Karpas-422 (cell line): ENCODE data around the gene XRCC3. TPM values are rescaled to one million over a fixed set of nuclear protein-coding genes. Genes with fewer than 3 reads are reported as not detected.

Experiments
- DNase-seq: peaks from one replicate; pipeline ENCODE4 v3.0.0-alpha.2; 2015
- H2AFZ ChIP-seq: fragments of 200-600 bp; sonication (generic); 2 replicates; pipeline ENCODE4 v1.6.1; 2014; ENCODE audit warnings: antibody characterized with exemption, low read length, mixed read lengths
- H3K27ac ChIP-seq: fragments of 200-600 bp; sonication (generic); 2 replicates; pipeline ENCODE4 v1.5.1; 2014; ENCODE audit warnings: mild to moderate bottlenecking, low read length, moderate library complexity
- H3K27me3 ChIP-seq: fragments of 200-600 bp; sonication (generic); 2 replicates; pipeline ENCODE4 v1.6.1; 2014; ENCODE audit warnings: low read length, mixed read lengths
- H3K36me3 ChIP-seq: fragments of 200-600 bp; sonication (generic); 2 replicates; pipeline ENCODE4 v1.6.1; 2014; ENCODE audit warnings: low read length, mixed read lengths; ENCODE audit not compliant: insufficient read depth
- H3K4me1 ChIP-seq: fragments of 200-600 bp; sonication (generic); 2 replicates; pipeline ENCODE4 v1.6.1; 2014; ENCODE audit warnings: mild to moderate bottlenecking, low read length, mixed read lengths
- H3K4me2 ChIP-seq: fragments of 200-600 bp; sonication (generic); 2 replicates; pipeline ENCODE4 v1.6.1; 2014; ENCODE audit warnings: low read length, low read depth, mild to moderate bottlenecking; ENCODE audit not compliant: poor library complexity, severe bottlenecking
- H3K4me3 ChIP-seq: fragments of 200-600 bp; sonication (generic); 2 replicates; pipeline ENCODE4 v1.5.1; 2014; ENCODE audit warnings: mild to moderate bottlenecking, antibody characterized with exemption, low read length, mixed read lengths
- H3K79me2 ChIP-seq: fragments of 200-600 bp; sonication (generic); 2 replicates; pipeline ENCODE4 v1.6.1; 2014; ENCODE audit warnings: mild to moderate bottlenecking, low read length, mixed read lengths
- H3K9ac ChIP-seq: fragments of 200-600 bp; sonication (generic); 2 replicates; pipeline ENCODE4 v1.6.0; 2014; ENCODE audit warnings: low read length
- H3K9me2 ChIP-seq: fragments of 200-600 bp; sonication (generic), shearing (Covaris generic); replicated peaks from 2 replicates; pipeline ENCODE4 v1.6.0; 2014; ENCODE audit warnings: mild to moderate bottlenecking, low read length, moderate library complexity; ENCODE audit not compliant: insufficient read depth
- H3K9me3 ChIP-seq: fragments of 300-700, 200-600 bp; sonication (generic); 2 replicates; pipeline ENCODE4 v1.6.1; 2014; ENCODE audit warnings: low read length, mixed read lengths
- H4K20me1 ChIP-seq: fragments of 200-600 bp; sonication (generic); 2 replicates; pipeline ENCODE4 v1.6.1; 2014; ENCODE audit warnings: mild to moderate bottlenecking, antibody characterized with exemption, low read length, low read depth; ENCODE audit not compliant: insufficient read depth
- total RNA-seq: library from RNA; depleted of rRNA; stranded (reverse); fragments of >200 nt; shearing (Covaris generic); gene quantifications from 2 replicates; pipeline ENCODE4 v1.2.3, GENCODE V29; 2014; ENCODE audit warnings: low replicate concordance; rRNA removed

Gene XRCC3
- 36.7 and 70.5 TPM in 2 replicates for total RNA-seq

DNA sequence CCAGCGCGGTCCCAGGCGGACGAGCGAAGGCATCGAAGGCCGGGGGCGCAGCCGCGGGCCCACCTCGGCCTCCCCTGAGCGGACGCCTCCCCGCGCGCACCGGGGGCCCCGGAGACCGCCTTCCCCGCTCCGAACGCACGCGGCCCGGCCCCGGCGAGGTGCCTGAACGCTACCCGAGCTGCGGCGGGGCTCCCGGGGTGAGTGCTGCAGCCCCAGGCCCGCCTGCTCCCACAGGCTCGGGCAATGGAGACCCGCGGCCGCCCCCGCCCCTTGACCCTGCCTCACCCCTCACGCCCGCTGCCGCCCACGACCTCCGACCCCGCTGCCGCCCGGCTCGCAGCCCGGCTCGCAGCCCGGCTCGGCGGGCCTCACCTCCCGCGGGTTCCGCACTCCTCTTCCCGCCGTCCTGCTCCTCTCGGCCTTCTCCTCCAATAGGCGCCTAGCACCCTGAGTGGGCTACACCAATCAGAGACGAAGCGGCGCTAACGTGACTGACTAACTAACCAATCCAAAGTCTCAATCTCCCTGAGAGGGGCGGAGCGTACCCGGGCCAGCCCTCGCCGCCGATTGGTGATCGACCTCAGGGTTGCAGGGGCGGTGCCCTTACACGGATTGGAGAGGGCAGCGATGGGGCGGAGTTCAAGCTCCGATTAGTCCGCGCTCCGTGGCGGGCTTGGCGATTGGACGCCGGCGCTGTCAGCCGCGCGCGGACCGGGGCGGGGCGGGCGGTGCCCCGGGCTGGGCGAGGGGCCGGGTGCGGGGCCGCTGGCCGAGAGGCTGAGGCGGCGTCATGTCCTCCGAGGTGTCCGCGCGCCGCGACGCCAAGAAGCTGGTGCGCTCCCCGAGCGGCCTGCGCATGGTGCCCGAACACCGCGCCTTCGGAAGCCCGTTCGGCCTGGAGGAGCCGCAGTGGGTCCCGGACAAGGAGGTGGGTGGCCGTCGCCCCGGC, at the start of gene XRCC3, which contains the start of gene ZFYVE21:
TSS of gene XRCC3 (minus strand) at position 400 of the 949 bp plus-strand sequence. CDS start 4,364 bp downstream, outside the sequence.
TSS of gene ZFYVE21 (plus strand) at position 759 of the 949 bp plus-strand sequence. CDS start at position 791, 32 bp downstream.
- Histone ChIP-seq H3K9me2 (no peaks in the 10 kb centered on the region), H3K79me2 (peaks cover 89% of the 10 kb centered on the region), H3K36me3 (peaks cover 12% of the 10 kb centered on the region), H2AFZ (peak within 1 kb of the TSS; percentile 32; the same call in 1 of the 2 replicates), H3K27ac (peak within 1 kb of the TSS; percentile 71), H3K27me3 (no peaks in the 10 kb centered on the region), H3K9ac (peak within 1 kb of the TSS; percentile 93), H4K20me1 (peaks cover 9% of the 10 kb centered on the region; the same call in 1 of the 2 replicates), H3K4me3 (peak within 1 kb of the TSS; percentile 87), H3K4me2 (peak within 1 kb of the TSS; percentile 93), H3K4me1 (peaks cover 47% of the 10 kb centered on the region), H3K9me3 (no peaks in the 10 kb centered on the region)
- peak; percentile 100 for DNase-seq

DNA sequence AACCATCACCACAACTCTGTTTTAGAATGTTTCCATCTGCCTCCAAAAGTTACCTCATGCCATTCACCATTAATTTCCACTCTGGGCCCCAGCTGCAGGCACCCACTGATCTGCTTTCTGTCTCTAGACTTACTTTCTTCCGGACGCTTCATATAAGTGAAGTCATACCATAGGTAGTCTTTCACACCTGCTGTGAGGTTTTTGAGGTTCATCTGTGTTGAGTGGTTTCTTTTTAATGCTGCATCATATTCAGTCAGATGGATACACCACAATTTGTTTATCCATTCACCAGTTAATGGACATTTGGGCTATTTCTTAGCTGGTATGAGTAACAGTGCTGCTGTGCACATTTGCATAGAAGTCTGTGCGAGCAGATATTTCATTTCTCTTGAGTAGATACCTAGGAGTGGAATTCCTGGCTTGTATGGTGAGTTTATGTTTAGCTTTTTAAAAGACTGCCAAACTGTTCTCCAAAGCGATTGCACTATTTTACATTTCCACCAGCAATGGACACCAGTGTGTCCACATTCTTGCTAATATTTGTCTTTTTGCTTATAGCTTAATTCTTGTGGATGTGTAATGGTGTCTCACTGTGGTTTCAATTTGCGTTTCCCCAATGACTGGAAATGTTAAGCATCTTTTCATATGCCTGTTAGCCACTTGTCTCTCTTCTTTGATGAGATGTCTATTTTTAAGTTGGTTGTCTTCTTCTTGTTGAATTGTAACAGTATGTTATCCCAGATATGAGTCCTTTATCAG, 48.7 kb upstream of the XRCC3 start:
- Histone ChIP-seq H3K4me1 (peaks cover 20% of the 10 kb centered on the region), H2AFZ (peak overlapping the region; percentile 39; the same call in 1 of the 2 replicates), H3K27ac (no peak overlapping the region), H3K4me2 (peak overlapping the region; percentile 38), H3K4me3 (peak overlapping the region; percentile 23), H4K20me1 (no peaks in the 10 kb centered on the region), H3K9me2 (no peaks in the 10 kb centered on the region), H3K36me3 (no peaks in the 10 kb centered on the region), H3K79me2 (no peaks in the 10 kb centered on the region), H3K9ac (no peak overlapping the region), H3K9me3 (no peaks in the 10 kb centered on the region), H3K27me3 (no peaks in the 10 kb centered on the region)
- DNase-seq, result peak; percentile 57

DNA sequence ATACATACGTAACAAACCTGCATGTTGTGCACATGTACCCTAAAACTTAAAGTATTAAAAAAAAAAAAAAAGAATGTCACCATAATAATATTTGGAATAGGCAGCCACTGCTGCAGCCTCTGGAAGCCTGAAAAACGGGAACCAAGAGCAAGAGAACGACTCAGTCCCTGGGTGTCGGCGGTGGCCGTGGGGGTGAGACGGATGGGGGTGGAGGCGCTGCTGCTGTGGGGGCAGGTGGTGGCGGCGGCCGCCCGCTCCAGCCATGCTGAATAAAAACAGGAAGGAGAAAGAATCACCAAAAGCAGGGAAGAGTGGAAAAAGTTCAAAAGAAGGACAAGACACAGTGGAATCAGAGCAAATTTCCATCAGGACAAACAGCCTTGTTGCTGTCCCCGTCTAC, 47.3 kb upstream of the XRCC3 start:
- H3K9ac ChIP-seq, result no peak overlapping the region
- H3K9me2 ChIP-seq, result no peaks in the 10 kb centered on the region
- no peak overlapping the region for H2AFZ ChIP-seq
- H3K27me3 ChIP-seq, result no peaks in the 10 kb centered on the region
- no peaks in the 10 kb centered on the region for H3K36me3 ChIP-seq
- H3K4me3 ChIP-seq, result no peak overlapping the region
- H3K9me3 ChIP-seq, result no peaks in the 10 kb centered on the region
- no peak overlapping the region for H3K27ac ChIP-seq
- peaks cover 20% of the 10 kb centered on the region for H3K4me1 ChIP-seq
- no peak overlapping the region for H3K4me2 ChIP-seq
- no peak for DNase-seq
- H3K79me2 ChIP-seq, result no peaks in the 10 kb centered on the region
- H4K20me1 ChIP-seq, result no peaks in the 10 kb centered on the region

DNA sequence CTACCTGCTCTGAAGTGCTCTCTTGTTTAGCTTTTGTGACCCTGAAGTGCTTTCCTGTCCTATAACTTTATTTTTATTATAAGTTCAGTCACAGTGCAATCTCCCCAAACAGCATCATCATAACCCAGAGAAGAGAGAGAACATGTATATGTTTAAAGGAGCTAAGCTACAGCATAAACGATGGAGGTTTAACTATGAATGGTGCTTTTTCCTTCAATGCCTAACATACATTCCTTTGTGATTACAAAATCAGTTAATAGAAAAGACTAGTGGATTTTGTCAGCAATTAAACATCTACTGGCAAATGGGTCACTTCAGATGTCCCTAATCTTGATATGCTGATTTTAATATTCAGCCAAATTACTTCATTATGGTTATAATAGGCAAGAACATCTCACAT, 46.8 kb upstream of the XRCC3 start:
- Histone ChIP-seq H3K79me2 (no peaks in the 10 kb centered on the region), H3K4me1 (peaks cover 20% of the 10 kb centered on the region), H3K9me3 (no peaks in the 10 kb centered on the region), H3K27me3 (no peaks in the 10 kb centered on the region), H3K4me2 (no peak overlapping the region), H3K4me3 (no peak overlapping the region), H3K9me2 (no peaks in the 10 kb centered on the region), H4K20me1 (no peaks in the 10 kb centered on the region), H2AFZ (no peak overlapping the region), H3K36me3 (no peaks in the 10 kb centered on the region), H3K9ac (no peak overlapping the region), H3K27ac (no peak overlapping the region)
- no peak for DNase-seq

DNA sequence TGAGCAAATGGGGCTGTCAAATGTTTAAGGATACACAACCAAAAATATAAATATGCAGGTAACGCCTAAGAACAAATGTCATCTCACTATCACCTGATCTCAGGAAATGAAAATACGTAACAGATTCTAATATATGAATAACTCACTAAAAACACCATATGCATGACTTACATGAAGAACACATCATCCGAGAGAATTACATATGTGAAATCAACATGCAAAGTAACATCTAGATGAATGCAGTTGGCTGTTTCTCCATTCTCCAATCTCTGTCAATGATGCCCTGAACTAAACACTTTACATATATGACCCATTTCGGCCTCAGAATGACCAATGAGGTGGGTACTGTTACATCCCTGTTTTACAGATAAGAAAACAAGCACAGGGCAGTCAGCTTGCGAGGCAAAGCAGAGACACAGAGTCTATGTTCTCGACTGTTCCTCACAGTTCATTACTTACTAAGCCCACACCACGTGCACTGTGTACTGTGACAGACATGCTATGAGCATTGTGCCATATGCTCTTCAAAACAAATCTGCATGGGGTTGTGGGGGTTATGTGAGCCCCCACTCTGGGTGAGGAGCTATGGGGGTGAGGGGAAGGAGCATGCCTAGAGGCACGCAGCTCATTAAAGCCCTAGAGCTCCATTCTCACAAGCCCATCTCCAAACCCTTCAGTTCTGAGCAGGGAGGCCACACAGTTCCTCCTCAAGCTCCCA, 43.0 kb upstream of the XRCC3 start:
- H2AFZ ChIP-seq, result no peak overlapping the region
- no peaks in the 10 kb centered on the region for H4K20me1 ChIP-seq
- no peak overlapping the region for H3K9ac ChIP-seq
- H3K27me3 ChIP-seq, result no peaks in the 10 kb centered on the region
- H3K27ac ChIP-seq, result no peak overlapping the region
- H3K79me2 ChIP-seq, result no peaks in the 10 kb centered on the region
- H3K9me3 ChIP-seq, result no peaks in the 10 kb centered on the region
- no peaks in the 10 kb centered on the region for H3K9me2 ChIP-seq
- peaks cover 7% of the 10 kb centered on the region for H3K4me1 ChIP-seq
- H3K4me3 ChIP-seq, result no peak overlapping the region
- no peak for DNase-seq
- H3K36me3 ChIP-seq, result no peaks in the 10 kb centered on the region
- H3K4me2 ChIP-seq, result no peak overlapping the region

DNA sequence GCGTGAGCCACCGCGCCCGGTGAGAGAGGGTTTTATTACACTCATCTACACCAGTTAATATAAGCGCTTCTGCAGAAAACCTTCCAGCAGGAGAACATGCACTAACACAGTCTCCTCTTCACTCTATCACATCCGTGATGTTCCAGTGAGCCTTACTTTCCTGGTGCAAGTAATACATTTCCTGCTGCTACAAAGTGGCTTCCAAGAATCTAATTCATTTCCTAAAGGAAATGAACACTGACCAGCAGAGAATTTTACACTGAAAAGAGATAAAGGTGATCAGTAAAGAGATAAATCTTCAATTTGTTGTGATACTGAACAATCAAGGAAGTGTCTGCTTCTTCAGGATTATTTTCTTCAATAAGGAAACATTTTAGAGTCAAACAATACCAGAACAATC, 39.8 kb upstream of the XRCC3 start:
- no peak overlapping the region for H3K4me3 ChIP-seq
- H3K9me3 ChIP-seq, result no peaks in the 10 kb centered on the region
- H2AFZ ChIP-seq, result no peak overlapping the region
- H3K9me2 ChIP-seq, result no peaks in the 10 kb centered on the region
- H3K27ac ChIP-seq, result no peak overlapping the region
- no peak overlapping the region for H3K4me2 ChIP-seq
- H3K79me2 ChIP-seq, result no peaks in the 10 kb centered on the region
- DNase-seq, result no peak
- no peaks in the 10 kb centered on the region for H3K27me3 ChIP-seq
- no peak overlapping the region for H3K9ac ChIP-seq
- no peaks in the 10 kb centered on the region for H3K36me3 ChIP-seq
- H4K20me1 ChIP-seq, result no peaks in the 10 kb centered on the region
- H3K4me1 ChIP-seq, result no peaks in the 10 kb centered on the region

DNA sequence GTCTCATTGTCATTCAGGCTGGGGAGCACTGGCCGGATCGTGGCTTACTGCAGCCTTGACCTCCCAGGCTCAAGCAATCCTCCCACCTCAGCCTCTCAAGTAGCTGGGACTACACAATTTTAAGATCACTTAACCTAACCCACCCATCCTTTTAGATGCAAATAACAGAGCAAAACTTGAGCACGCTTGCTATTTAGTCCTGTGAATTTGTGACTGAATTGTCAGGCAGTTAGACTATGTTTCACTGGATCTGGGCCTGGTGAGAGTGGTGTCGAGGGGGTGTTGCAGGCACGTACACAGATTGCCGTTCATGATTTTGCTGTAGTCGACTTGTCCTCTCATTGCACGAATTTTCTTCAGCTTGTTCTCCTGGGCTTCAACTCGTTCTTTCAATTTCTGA, 38.5 kb upstream of the XRCC3 start:
- no peaks in the 10 kb centered on the region for H3K4me1 ChIP-seq
- no peaks in the 10 kb centered on the region for H3K9me3 ChIP-seq
- H3K9me2 ChIP-seq, result no peaks in the 10 kb centered on the region
- no peaks in the 10 kb centered on the region for H3K27me3 ChIP-seq
- no peak overlapping the region for H3K4me3 ChIP-seq
- H2AFZ ChIP-seq, result no peak overlapping the region
- H3K4me2 ChIP-seq, result no peak overlapping the region
- H3K9ac ChIP-seq, result no peak overlapping the region
- no peak overlapping the region for H3K27ac ChIP-seq
- no peaks in the 10 kb centered on the region for H3K36me3 ChIP-seq
- DNase-seq, result no peak
- H3K79me2 ChIP-seq, result no peaks in the 10 kb centered on the region
- no peaks in the 10 kb centered on the region for H4K20me1 ChIP-seq
